K562 (cell line): ENCODE results near the gene EFHD2. TPM values are rescaled to one million over a fixed set of nuclear protein-coding genes. Genes with fewer than 3 reads are reported as not detected.
A peak's percentile ranks its signal among the peaks of the same experiment; 100 is the strongest.

Experiments
- ATAC-seq: fragments of 200-7000 bp; cut with Tn5 transposase; 3 replicates; pipeline ENCODE4 v1.9.1; 2020; ENCODE audit warnings: moderate library complexity
- BruUV-seq: library from RNA; stranded (reverse); fragments of 400-500 nt; replicated peaks from 2 replicates; lab custom pipeline; 2021; lab: Mats Ljungman, UMichigan
- CTCF ChIA-PET: fragments of 300-600 bp; formaldehyde crosslinking; extraction: SDS; loops from one replicate; lab custom pipeline; 2021; ENCODE audit warnings: low intra/inter-chr PET ratio; lab: Yijun Ruan, JAX
- POLR2A ChIA-PET: fragments of 300-600, 350-650 bp; sonication (Branson Sonifier 250); formaldehyde crosslinking; extraction: SDS; loops from one replicate; lab custom pipeline; 2021; ENCODE audit warnings: antibody characterized with exemption, inconsistent platforms; lab: Yijun Ruan, JAX
- DNase-seq, 4 experiments: peaks; one replicate each; pipeline versions ENCODE4 v3.0.0 to v3.0.0-alpha.2; 2011 to 2018; ENCODE audit warnings: low spot score in 3 of 4, mixed read lengths in 3 of 4; ENCODE audit errors: extremely low read depth in 1 of 4
- FAIRE-seq: peaks from 2 replicates; lab custom pipeline; 2011; peaks lifted over from hg19 to GRCh38; lab: Jason Lieb, UNC
- H2AFZ ChIP-seq: 2 replicates; pipeline ENCODE4 v1.6.0; 2011; ENCODE audit warnings: low read depth, low read length, control low read depth, inconsistent platforms
- H3K27ac ChIP-seq: fragments of 200-600 bp; 3 replicates; pipeline ENCODE4 v1.8.0; 2011; ENCODE audit warnings: low read depth, mild to moderate bottlenecking, control low read depth, inconsistent platforms, low read length, moderate library complexity, mixed read lengths; ENCODE audit errors: extremely low read depth
- H3K27me3 ChIP-seq, 2 experiments: fragments of 300-600 bp in 1 of 2; 2 replicates in 1 of 2; 3 replicates in 1 of 2; pipeline versions ENCODE4 v1.6.0 to v1.8.0; 2011; ENCODE audit warnings: inconsistent platforms in 2 of 2, low read length in 2 of 2, mild to moderate bottlenecking in 1 of 2, mixed read lengths in 1 of 2, moderate library complexity in 1 of 2; ENCODE audit not compliant: control insufficient read depth in 2 of 2, insufficient read depth in 2 of 2
- H3K36me3 ChIP-seq: fragments of 300-600 bp; 3 replicates; pipeline ENCODE4 v1.8.0; 2011; ENCODE audit warnings: mild to moderate bottlenecking, low read length, inconsistent platforms; ENCODE audit not compliant: control insufficient read depth, insufficient read depth
- H3K4me1 ChIP-seq, 2 experiments: fragments of 200-600 bp in 1 of 2; replicated peaks in 1 of 2; 2 replicates in 1 of 2; 3 replicates in 1 of 2; pipeline versions ENCODE4 v1.5.1 to v1.8.0; 2011; ENCODE audit warnings: inconsistent platforms in 2 of 2, low read length in 2 of 2, mild to moderate bottlenecking in 1 of 2, mixed read lengths in 1 of 2, moderate library complexity in 1 of 2; ENCODE audit not compliant: control insufficient read depth in 2 of 2, insufficient read depth in 2 of 2
- H3K4me2 ChIP-seq: 2 replicates; pipeline ENCODE4 v1.6.1; 2011; ENCODE audit warnings: low read length, control low read depth, inconsistent platforms, mixed read lengths; ENCODE audit not compliant: insufficient read depth
- H3K4me3 ChIP-seq: fragments of 200-600 bp; sonication (generic), shearing (Covaris generic); 2 replicates; pipeline ENCODE4 v1.5.1; 2016; ENCODE audit warnings: control low read depth, inconsistent platforms
- H3K79me2 ChIP-seq: fragments of 200-600 bp; 3 replicates; pipeline ENCODE4 v1.8.0; 2011; ENCODE audit warnings: low read length, inconsistent platforms; ENCODE audit not compliant: control insufficient read depth, insufficient read depth
- H3K9ac ChIP-seq, 2 experiments: 2 replicates each; pipeline versions ENCODE4 v1.6.0 to v1.6.1; 2011; ENCODE audit warnings: low read depth in 2 of 2, low read length in 2 of 2, control low read depth in 1 of 2, inconsistent platforms in 1 of 2, mild to moderate bottlenecking in 1 of 2, mixed read lengths in 1 of 2; ENCODE audit not compliant: insufficient read depth in 1 of 2
- H3K9me1 ChIP-seq: one replicate; pipeline ENCODE4 v1.6.0; 2011; ENCODE audit warnings: inconsistent platforms, mild to moderate bottlenecking, low read length, moderate library complexity; ENCODE audit not compliant: control insufficient read depth, insufficient read depth
- H3K9me3 ChIP-seq: replicated peaks from 2 replicates; pipeline ENCODE4 v1.5.1; 2011; ENCODE audit warnings: low read depth, low read length, inconsistent platforms; ENCODE audit not compliant: control insufficient read depth, insufficient read depth
- H4K20me1 ChIP-seq: replicated peaks from 2 replicates; pipeline ENCODE4 v1.6.1; 2011; ENCODE audit warnings: low read length, inconsistent platforms, mixed read lengths; ENCODE audit not compliant: control insufficient read depth, insufficient read depth
- CAMTA2 ChIP-seq: fragments of 250-450 bp; sonication (Bioruptor Pico); conservative IDR thresholded peaks from 2 replicates; pipeline ENCODE4 v1.5.1; 2022
- GTF2E2 ChIP-seq: fragments of 200-800 bp; sonication (Bioruptor generic); IDR thresholded peaks from 2 replicates; pipeline ENCODE4 v1.6.1; 2016; ENCODE audit warnings: missing genetic modification characterization, missing compliant biosample characterization
- POLR2AphosphoS5 ChIP-seq: IDR thresholded peaks from 2 replicates; pipeline ENCODE4 v1.6.1; 2011; ENCODE audit warnings: mild to moderate bottlenecking, low read depth, low read length, moderate library complexity; ENCODE audit not compliant: control insufficient read depth, insufficient read depth
- POLR2G ChIP-seq: fragments of 200-400 bp; formaldehyde crosslinking; IDR thresholded peaks from 2 replicates; pipeline ENCODE4 v1.6.1; 2017; ENCODE audit warnings: low read depth, mild to moderate bottlenecking, antibody characterized with exemption, low read length, moderate library complexity
- POLR3A ChIP-seq: IDR thresholded peaks from 2 replicates; pipeline ENCODE4 v1.6.1; 2011; ENCODE audit warnings: borderline replicate concordance, mild to moderate bottlenecking, moderate library complexity; ENCODE audit not compliant: insufficient read length, insufficient read depth; ENCODE audit errors: extremely low read depth
- ZNF561 ChIP-seq: fragments of 450-650 bp; formaldehyde crosslinking; conservative IDR thresholded peaks from 2 replicates; pipeline ENCODE4 v1.4.0; 2020; ENCODE audit warnings: mild to moderate bottlenecking, moderate library complexity
- WGBS: fragments of 100-300 bp; shearing (Covaris generic); methylation state at CpG from one replicate; pipeline ENCODE4 v1.1.6; 2016; ENCODE audit warnings: low coverage, mixed read lengths; ENCODE audit not compliant: insufficient coverage; ENCODE audit errors: missing lambda C conversion rate; 5-methylcytosine and 5-hydroxymethylcytosine counted together
- in situ Hi-C: fragments of 300-500 bp; cut with MboI; formaldehyde crosslinking; loops from 4 replicates; pipeline ENCODE4 v1.15.0; 2018; ENCODE audit warnings: inconsistent platforms, mixed read lengths
- intact Hi-C: fragments of 100-400 bp; cut with micrococcal nuclease; formaldehyde crosslinking; loops from 2 replicates; pipeline ENCODE4 v1.14.2; 2022
- polyA plus RNA-seq, 8 experiments: library from polyadenylated mRNA; depleted of rRNA in 4 of 8; stranded (reverse) in 5 of 8; unstranded in 3 of 8; fragments of >200 nt; fragmentation: Nextera tagmentation in 2 of 8; fragmentation: Illumina TruSeq in 1 of 8; extraction: Ambion mirVana in 2 of 8; extraction: Trizol in 1 of 8; gene quantifications; 2 replicates each; pipeline versions ENCODE4 v1.2.1 to v1.2.3, GENCODE V29; 2011 to 2014; ENCODE audit warnings: inconsistent platforms in 1 of 8, missing spikeins in 1 of 8
- total RNA-seq, 7 experiments: library from RNA; depleted of rRNA in 6 of 7; stranded (reverse); fragments of >200 nt in 6 of 7; fragmentation: Illumina TruSeq in 2 of 7; extraction: Trizol in 2 of 7; gene quantifications; 2 replicates each; pipeline versions ENCODE4 v1.2.1 to v1.2.3, GENCODE V29; 2011 to 2021; ENCODE audit warnings: low replicate concordance in 1 of 7

Gene EFHD2
- total and polyA plus RNA-seq, 9 of the 15 experiments (the other 6 are each of a cell fraction or from before 2014, with no cell fraction given), result 1.7 to 73.5 (median 25.2) TPM

DNA sequence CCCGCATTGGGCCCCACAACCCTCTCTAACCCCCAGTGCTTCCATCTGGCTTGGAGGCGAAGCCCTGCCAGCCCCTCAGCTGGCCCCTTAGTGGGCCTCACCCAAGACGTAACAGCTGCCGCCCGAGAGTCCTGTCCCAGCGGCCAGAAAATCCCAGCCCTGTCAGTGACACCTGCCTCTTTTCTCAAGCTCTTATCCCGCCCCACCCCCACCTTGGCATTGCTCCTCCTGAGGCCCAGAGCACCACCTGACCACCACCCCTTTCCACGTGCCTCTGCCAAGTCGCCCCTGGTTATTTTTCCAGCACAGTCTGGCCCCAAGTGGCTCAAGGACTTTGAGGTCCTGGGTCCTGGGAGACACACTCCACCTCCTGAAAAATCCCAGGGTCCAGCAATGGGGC lies 22.6 kb downstream of the EFHD2 start:
- ChIA-PET CTCF (interaction anchor here (0.6 to 2.9 kb wide), 4 partner anchors 104 to 190 kb away, joined by 3 to 11 read pairs (median 4); no protein-coding TSS in a partner anchor), POLR2A (interaction anchor here (0.6 to 2.2 kb wide), 6 partner anchors 11 to 1698 kb away, joined by 3 to 12 read pairs (median 4); no protein-coding TSS in a partner anchor)
- Histone ChIP-seq H3K4me2 (no peak overlapping the region), H3K36me3 (peaks cover 20% of the 10 kb centered on the region; the same call in 2 of the 3 replicates), H3K4me1 (peaks cover 4 to 28% of the 10 kb centered on the region in 2 experiments; a peak in 3 of 5 replicates), H3K9me1 (no peaks in the 10 kb centered on the region), H3K27ac (no peak overlapping the region), H3K27me3 (no peaks in the 10 kb centered on the region), H2AFZ (no peak overlapping the region), H3K9me3 (no peaks in the 10 kb centered on the region), H4K20me1 (peaks cover 8% of the 10 kb centered on the region; the same call in 1 of the 2 replicates), H3K9ac (0 out of 4 replicates have a peak overlapping the region, but pooled peaks of 1 of the 2 experiments have one; percentile 39), H3K4me3 (no peak overlapping the region), H3K79me2 (no peaks in the 10 kb centered on the region)
- ATAC-seq (no peak), FAIRE-seq (no peak), DNase-seq (no peak)
- 53% methylated on average over 8 of the region's 9 CpGs for WGBS
- in situ Hi-C loops (loop anchor here (5.0 kb wide), 1 partner anchor 280 kb away; the partner anchor contains the start of gene TMEM51), intact Hi-C loops (loop anchor here (10.0 kb wide), 1 partner anchor 278 kb away; the partner anchor contains the start of gene TMEM51)
- no TSS peak for BruUV-seq
- TF ChIP-seq POLR2AphosphoS5 (0 out of 2 replicates have a peak, but pooled peaks have one; percentile 3), POLR2G (peak; percentile 71), CAMTA2 (CRISPR knock-in tag) (no peak)
- TF ChIP-seq, all 486 proteins: peak for 2

DNA sequence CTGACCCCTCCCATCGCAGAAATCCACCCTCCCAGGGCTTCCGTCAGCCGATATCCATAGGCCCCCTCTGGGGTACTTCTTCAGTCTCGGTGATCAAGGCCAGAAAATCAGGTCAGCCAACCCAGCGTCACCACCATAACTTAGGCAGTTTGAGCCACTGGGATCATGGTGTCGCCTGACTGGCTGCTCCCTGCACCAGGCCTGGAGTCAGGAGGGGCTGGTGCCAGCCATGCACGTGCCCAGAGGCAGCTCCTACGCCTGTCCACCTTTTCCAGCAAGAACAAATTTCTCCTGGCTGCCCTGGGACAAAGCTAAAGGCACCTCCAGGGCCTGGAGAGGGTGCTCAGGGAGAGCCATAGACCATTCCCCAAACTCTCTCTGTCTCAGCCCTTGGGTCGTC lies 23.8 kb downstream of the EFHD2 start:
- H3K36me3 ChIP-seq, result peaks cover 12% of the 10 kb centered on the region; the same call in 1 of the 3 replicates
- H3K79me2 ChIP-seq, result no peaks in the 10 kb centered on the region
- H3K4me3 ChIP-seq, result no peak overlapping the region
- no peaks in the 10 kb centered on the region for H3K9me3 ChIP-seq
- no peak overlapping the region for H2AFZ ChIP-seq
- H3K9me1 ChIP-seq, result no peaks in the 10 kb centered on the region
- WGBS, result 48% methylated on average over 9 of the region's 9 CpGs
- no peak for DNase-seq
- peak overlapping the region in 1 of 2 experiments; percentile 53; a peak in 1 of 4 replicates for H3K9ac ChIP-seq
- TF ChIP-seq ZNF561 (CRISPR knock-in tag), result no peak
- TF ChIP-seq POLR3A, result peak; percentile 6
- 0 out of 2 replicates have a peak, but pooled peaks have one; percentile 31 for TF ChIP-seq GTF2E2 (tag)
- ChIA-PET CTCF (interaction anchor here (0.6 to 2.9 kb wide), 3 partner anchors 68 to 110 kb away, joined by 4 to 11 read pairs (median 4); no protein-coding TSS in a partner anchor), POLR2A (no interaction called here)
- no TSS peak for BruUV-seq
- H3K4me2 ChIP-seq, result no peak overlapping the region
- H3K27me3 ChIP-seq, result no peaks in the 10 kb centered on the region
- intact Hi-C loops, result loop anchor here (10.0 kb wide), 1 partner anchor 279 kb away; the partner anchor contains the start of gene TMEM51
- no peak for ATAC-seq
- H3K4me1 ChIP-seq, result peaks cover 4 to 26% of the 10 kb centered on the region in 2 experiments; a peak in 3 of 5 replicates
- H3K27ac ChIP-seq, result no peak overlapping the region
- FAIRE-seq, result no peak
- H4K20me1 ChIP-seq, result peaks cover 8% of the 10 kb centered on the region; the same call in 1 of the 2 replicates
- in situ Hi-C loops, result loop anchor here (5.0 kb wide), 1 partner anchor 281 kb away; the partner anchor contains the start of gene TMEM51
